GM19035 (cell line): Measurements from ENCODE around the gene ANKH.

Source experiments
- ATAC-seq: cut with Tn5 transposase; IDR thresholded peaks from one replicate; pipeline ENCODE4 v1.9.1; 2021; ENCODE audit not compliant: unreplicated experiment

The ANKH gene

GRCh38 chr5:14669975-14670374, 201.6 kb downstream of the ANKH start:
- ATAC-seq: no peak

GRCh38 chr5:14669415-14669814, 202.2 kb downstream of the ANKH start:
- no peak for ATAC-seq

- no peak for ATAC-seq
These were observed 203.4 kb downstream of the ANKH start for GRCh38 chr5:14668181-14668591.

GRCh38 chr5:14667770-14668169, 203.8 kb downstream of the ANKH start:
- no peak for ATAC-seq

GRCh38 chr5:14667290-14667689, 204.3 kb downstream of the ANKH start:
- no peak for ATAC-seq

- ATAC-seq: no peak
These were observed 205.2 kb downstream of the ANKH start for GRCh38 chr5:14666357-14666756.

- ATAC-seq: peak; percentile 31
These were observed 205.6 kb downstream of the ANKH start for GRCh38 chr5:14665949-14666348.

GRCh38 chr5:14665101-14665822, 206.3 kb downstream of the ANKH start:
- ATAC-seq: no peak

- peak; percentile 61 for ATAC-seq
These were observed 207.1 kb downstream of the ANKH start, which contains the start of gene OTULIN for GRCh38 chr5:14664270-14665100. Gene OTULIN (plus strand): TSS chr5:14664718. CDS start chr5:14664826, 108 bp downstream.

GRCh38 chr5:14663734-14664269, 207.8 kb downstream of the ANKH start:
- peak; percentile 25 for ATAC-seq

GRCh38 chr5:14662721-14663260, 208.8 kb downstream of the ANKH start:
- ATAC-seq: no peak

GRCh38 chr5:14660833-14661232, 210.7 kb downstream of the ANKH start:
- no peak for ATAC-seq

- no peak for ATAC-seq
These were observed 211.6 kb downstream of the ANKH start for GRCh38 chr5:14659821-14660607.

- ATAC-seq: no peak
These were observed 214.7 kb downstream of the ANKH start for GRCh38 chr5:14656898-14657297.

- no peak for ATAC-seq
These were observed 216.3 kb downstream of the ANKH start for GRCh38 chr5:14655146-14655741.
